ENCODE measurements around the gene TEAD1.

TEAD1 gene

DNA sequence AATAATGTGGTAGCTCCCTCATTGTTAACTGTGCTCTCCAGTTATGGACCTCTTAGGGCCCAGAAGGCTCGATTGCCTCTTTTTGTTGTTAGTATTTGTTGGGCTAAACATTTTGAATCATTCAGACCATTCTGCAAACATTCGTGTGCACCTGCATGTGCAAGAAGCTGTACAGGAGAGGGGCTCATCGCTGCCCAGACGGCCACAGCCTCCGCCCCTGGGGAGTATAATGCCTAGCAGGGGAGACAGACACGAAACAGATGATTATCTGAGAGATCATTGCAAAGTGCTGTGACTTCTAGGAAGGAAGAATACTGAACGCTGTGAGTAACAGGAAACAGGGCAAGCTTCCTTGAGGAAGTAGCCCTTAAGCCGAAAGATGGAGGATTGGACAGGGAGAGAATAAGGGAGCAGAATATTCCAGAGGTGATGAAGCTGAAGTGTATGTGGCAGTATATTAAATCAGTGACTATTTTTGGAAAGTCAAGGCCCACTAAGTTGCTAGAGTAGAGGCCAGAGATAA, 211.6 kb downstream of the TEAD1 start:
- DNase-seq (ENCODE audit: extremely low read depth, low read depth): no peak
- TF ChIP-seq, protein P1, sequence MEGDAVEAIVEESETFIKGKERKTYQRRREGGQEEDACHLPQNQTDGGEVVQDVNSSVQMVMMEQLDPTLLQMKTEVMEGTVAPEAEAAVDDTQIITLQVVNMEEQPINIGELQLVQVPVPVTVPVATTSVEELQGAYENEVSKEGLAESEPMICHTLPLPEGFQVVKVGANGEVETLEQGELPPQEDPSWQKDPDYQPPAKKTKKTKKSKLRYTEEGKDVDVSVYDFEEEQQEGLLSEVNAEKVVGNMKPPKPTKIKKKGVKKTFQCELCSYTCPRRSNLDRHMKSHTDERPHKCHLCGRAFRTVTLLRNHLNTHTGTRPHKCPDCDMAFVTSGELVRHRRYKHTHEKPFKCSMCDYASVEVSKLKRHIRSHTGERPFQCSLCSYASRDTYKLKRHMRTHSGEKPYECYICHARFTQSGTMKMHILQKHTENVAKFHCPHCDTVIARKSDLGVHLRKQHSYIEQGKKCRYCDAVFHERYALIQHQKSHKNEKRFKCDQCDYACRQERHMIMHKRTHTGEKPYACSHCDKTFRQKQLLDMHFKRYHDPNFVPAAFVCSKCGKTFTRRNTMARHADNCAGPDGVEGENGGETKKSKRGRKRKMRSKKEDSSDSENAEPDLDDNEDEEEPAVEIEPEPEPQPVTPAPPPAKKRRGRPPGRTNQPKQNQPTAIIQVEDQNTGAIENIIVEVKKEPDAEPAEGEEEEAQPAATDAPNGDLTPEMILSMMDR (IDR thresholded peaks at IDR 0.05; ENCODE audit: low read depth, low read length): no peak

DNA sequence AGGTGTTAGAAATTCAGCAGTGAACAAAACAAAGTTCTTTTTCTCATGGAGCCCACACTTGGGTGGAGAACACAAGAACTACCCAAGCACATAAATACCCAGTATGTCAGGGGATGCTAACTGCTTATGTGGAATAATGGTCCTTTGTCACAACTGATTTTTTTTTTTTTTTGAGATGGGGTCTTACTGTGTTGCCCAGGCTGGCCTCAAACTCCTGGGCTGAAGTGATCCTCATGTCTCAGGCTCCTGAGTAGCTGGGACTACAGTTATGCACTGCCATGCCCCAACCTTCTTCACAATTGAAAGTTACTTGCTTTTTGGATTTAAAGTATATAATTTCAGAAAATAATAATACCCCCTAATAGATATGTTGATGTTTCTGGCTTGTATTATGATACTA, 212.3 kb downstream of the TEAD1 start:
- DNase-seq (ENCODE audit: extremely low read depth, low read depth): no peak
- TF ChIP-seq, protein P1 (IDR thresholded peaks at IDR 0.05; ENCODE audit: low read depth, low read length): no peak

DNA sequence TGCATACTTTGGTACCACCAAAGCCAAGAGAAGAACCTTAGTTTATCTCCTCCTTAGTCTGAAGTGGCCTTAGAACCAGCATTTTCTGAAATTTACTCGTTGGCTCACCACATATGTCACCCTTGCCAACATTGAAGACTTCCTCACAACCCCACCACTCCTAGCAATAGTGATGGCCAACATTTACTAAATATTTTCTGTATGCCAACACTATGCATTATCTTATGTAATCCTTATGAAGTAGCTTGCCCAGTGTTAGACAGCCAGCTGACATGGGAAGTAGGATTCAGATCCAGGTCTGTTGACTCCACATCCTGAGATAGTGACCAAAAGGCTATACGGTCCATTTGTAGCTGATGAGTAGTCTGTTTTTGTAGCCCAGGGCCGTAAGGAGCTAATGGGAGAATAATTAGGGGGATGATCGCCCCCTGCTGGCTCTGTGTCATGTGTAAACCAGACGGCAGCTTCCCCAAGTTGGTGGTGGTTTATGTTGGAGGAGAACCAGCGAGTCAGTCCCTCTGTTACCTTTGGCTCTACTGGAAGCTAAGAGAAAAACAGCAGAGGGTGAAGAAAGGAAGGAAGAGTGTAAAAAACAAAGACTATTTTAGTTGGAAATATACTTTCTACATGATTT, 214.4 kb downstream of the TEAD1 start:
- TF ChIP-seq, protein P1 (IDR thresholded peaks at IDR 0.05; ENCODE audit: low read depth, low read length): peak; percentile 64
- peak; percentile 76 for DNase-seq (ENCODE audit: extremely low read depth, low read depth)

DNA sequence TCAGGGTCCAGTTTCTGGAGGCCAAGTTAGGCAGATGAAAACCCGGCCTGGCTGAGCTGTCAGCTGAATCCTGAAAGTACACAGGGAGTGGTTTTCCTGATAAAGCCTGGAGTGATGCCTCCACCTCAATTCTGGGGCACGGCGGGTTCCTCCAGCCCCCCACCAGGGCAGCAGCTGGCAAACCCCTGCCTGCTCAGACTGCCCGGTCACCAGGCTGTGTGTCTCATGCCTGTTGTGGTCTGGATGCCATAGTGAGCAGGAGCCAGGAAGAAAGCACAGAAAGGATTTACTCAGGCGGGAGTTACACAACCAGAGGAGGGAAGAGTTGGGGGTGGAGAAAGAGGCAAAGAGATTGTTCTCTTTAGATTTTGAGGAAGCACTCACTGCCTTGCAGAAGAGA, 215.0 kb downstream of the TEAD1 start:
- TF ChIP-seq, protein P1 (IDR thresholded peaks at IDR 0.05; ENCODE audit: low read depth, low read length): no peak
- peak; percentile 42 for DNase-seq (ENCODE audit: extremely low read depth, low read depth)

DNA sequence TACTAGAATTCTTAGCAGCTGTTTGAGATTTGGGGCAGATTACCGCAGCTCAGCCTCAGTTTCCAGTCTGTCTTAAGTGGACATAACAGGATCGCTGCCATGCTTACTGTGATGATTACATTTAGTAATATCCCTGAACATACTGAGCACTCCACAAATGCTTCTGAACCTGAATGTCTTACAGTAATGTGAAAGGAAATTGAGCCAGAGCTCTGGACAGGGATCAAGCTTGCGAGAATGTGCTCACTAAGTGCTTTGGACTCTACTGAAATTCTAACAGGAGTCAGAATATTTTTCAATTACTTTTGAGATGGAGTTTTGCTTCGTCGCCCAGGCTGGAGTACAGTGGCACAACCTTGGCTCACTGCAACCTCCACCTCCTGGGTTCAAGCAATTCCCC, 216.3 kb downstream of the TEAD1 start:
- DNase-seq (ENCODE audit: extremely low read depth, low read depth): no peak
- TF ChIP-seq, protein P1 (IDR thresholded peaks at IDR 0.05; ENCODE audit: low read depth, low read length): no peak

DNA sequence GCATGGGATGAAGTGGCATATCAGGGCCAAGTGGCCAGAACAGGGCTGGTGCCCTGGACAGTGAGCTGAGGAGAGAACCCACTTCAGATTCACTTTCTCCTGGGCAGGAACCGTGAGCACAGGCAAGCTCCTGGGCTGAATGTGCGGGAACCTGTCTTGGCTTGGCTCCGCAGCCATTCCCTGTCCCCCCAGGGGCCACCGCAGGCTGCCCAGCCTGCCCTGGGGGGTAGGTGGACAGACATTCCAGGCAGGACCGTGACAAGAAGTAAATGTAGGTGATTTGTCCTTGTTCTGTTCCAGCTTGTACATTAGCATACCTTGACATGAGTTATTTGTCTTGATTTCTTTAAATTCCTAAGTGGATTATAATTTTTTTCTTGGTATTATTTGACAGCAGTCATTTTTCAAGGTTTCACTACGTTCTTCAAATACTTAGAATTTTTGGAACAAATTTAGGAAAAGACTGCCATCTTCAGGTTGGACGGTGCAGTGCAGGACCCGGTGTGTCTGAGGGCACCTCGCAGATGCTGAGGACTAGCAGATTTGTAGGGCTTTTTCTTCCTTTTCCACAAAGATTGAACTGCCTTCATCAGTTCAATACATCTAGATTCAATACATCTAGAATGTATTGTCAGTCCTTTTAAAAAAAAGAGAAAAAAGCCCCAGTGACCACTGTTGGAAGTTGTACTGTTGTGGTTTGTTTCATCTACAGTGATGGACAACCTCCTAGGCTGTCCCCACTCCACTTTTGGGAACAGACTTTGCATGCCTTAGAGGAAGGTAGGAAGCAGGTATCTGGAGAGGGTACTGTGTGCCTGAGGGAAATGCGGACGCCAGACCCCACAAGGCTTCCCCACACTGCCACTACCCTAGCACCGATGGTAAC, 219.8 kb downstream of the TEAD1 start:
- TF ChIP-seq, protein P1 (IDR thresholded peaks at IDR 0.05; ENCODE audit: low read depth, low read length): peak; percentile 81
- peak; percentile 15 for DNase-seq (ENCODE audit: extremely low read depth, low read depth)

DNA sequence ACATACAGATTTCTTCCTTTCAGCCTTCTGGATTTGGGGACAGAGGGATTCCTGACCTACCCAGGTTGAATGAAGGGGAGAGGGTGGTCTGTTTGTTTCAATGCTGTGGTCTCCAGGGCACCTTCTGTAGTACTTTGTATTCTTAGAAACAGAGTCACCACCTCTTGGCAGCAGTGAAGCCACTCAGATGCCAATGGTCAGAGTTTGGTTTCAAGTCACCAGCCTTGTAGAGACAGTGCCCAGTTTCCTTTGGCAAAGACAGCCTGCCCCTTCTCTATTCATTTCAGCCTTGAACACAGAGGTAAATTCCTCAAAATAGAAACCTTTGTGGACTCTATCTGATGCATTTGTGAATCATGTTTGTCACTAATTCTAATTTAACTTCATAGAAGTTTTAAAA, 223.2 kb downstream of the TEAD1 start:
- DNase-seq (ENCODE audit: extremely low read depth, low read depth): no peak
- TF ChIP-seq, protein P1 (IDR thresholded peaks at IDR 0.05; ENCODE audit: low read depth, low read length): no peak
